ENCODE data around the gene RORC. TPM values are rescaled to one million over a fixed set of nuclear protein-coding genes. Genes with fewer than 3 reads are reported as not detected.

Gene RORC
- total RNA-seq, 1 donor from 2014 or later, result not detected

DNA sequence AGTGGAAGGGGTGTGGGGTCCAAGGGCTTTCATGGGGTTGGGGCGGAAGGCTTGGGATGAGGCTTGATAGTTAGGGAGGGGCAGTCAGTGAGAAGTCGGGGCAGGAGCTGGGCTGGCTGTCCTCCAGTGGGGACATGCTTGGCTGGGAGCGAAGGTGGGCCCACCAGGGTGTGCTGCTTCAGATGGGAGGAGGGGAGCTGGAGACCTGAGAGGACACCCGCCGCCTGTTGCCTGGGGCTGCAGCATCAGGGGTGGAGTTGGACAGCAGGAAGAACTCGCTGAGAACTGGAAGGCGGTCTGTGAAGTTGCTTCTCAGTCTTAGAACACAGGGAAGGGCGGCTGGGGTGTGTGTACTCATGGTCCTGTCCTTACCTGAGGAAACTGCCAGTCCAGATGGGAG is 20.3 kb upstream of the RORC start:
- TF ChIP-seq, protein P1, sequence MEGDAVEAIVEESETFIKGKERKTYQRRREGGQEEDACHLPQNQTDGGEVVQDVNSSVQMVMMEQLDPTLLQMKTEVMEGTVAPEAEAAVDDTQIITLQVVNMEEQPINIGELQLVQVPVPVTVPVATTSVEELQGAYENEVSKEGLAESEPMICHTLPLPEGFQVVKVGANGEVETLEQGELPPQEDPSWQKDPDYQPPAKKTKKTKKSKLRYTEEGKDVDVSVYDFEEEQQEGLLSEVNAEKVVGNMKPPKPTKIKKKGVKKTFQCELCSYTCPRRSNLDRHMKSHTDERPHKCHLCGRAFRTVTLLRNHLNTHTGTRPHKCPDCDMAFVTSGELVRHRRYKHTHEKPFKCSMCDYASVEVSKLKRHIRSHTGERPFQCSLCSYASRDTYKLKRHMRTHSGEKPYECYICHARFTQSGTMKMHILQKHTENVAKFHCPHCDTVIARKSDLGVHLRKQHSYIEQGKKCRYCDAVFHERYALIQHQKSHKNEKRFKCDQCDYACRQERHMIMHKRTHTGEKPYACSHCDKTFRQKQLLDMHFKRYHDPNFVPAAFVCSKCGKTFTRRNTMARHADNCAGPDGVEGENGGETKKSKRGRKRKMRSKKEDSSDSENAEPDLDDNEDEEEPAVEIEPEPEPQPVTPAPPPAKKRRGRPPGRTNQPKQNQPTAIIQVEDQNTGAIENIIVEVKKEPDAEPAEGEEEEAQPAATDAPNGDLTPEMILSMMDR (IDR thresholded peaks at IDR 0.05; ENCODE audit: insufficient read depth, low read depth, low read length), result no peak
- no peak for TF ChIP-seq EZH2 (IDR thresholded peaks at IDR 0.05; ENCODE audit: insufficient read depth, low read length)
- Histone ChIP-seq H3K36me3 (ENCODE audit: insufficient read depth, low read length) (no peaks in the 10 kb centered on the region), H4K20me1 (ENCODE audit: insufficient read depth, low read length) (no peaks in the 10 kb centered on the region), H2AFZ (ENCODE audit: low read depth, low read length) (no peak overlapping the region), H3K4me3 (ENCODE audit: insufficient read depth, low read depth, low read length) (no peak overlapping the region), H3K27ac (ENCODE audit: low read depth, low read length) (no peak overlapping the region), H3K79me2 (ENCODE audit: insufficient read depth, low read length) (no peaks in the 10 kb centered on the region), H3K9me3 (ENCODE audit: insufficient read depth, low read depth, low read length) (no peaks in the 10 kb centered on the region), H3K4me2 (ENCODE audit: low read length) (no peak overlapping the region), H3K9ac (ENCODE audit: low read length) (no peak overlapping the region), H3K4me1 (ENCODE audit: insufficient read depth, low read length) (no peaks in the 10 kb centered on the region), H3K27me3 (ENCODE audit: insufficient read depth, low read length) (peaks cover 28% of the 10 kb centered on the region)
- Mint-ChIP-seq H3K4me1 (ENCODE audit: low read depth, unreplicated experiment) (peaks cover 10% of the 10 kb centered on the region), H3K27ac (ENCODE audit: unreplicated experiment) (no peak overlapping the region), H3K27me3 (ENCODE audit: low read depth, unreplicated experiment) (peaks cover 45% of the 10 kb centered on the region), H3K36me3 (ENCODE audit: low read depth, unreplicated experiment) (no peaks in the 10 kb centered on the region), H3K9me3 (ENCODE audit: unreplicated experiment) (no peaks in the 10 kb centered on the region), H3K4me3 (ENCODE audit: unreplicated experiment) (no peak overlapping the region)
- no peak for FAIRE-seq
- DNase-seq (ENCODE audit: low read depth), result no peak

- Histone ChIP-seq H3K4me1 (ENCODE audit: insufficient read depth, low read length) (peaks cover 7% of the 10 kb centered on the region), H3K27ac (ENCODE audit: low read depth, low read length) (no peak overlapping the region), H3K79me2 (ENCODE audit: insufficient read depth, low read length) (no peaks in the 10 kb centered on the region), H3K27me3 (ENCODE audit: insufficient read depth, low read length) (peaks cover 28% of the 10 kb centered on the region), H3K9ac (ENCODE audit: low read length) (no peak overlapping the region), H3K36me3 (ENCODE audit: insufficient read depth, low read length) (no peaks in the 10 kb centered on the region), H4K20me1 (ENCODE audit: insufficient read depth, low read length) (no peaks in the 10 kb centered on the region), H3K4me3 (ENCODE audit: insufficient read depth, low read depth, low read length) (no peak overlapping the region), H3K4me2 (ENCODE audit: low read length) (no peak overlapping the region), H2AFZ (ENCODE audit: low read depth, low read length) (no peak overlapping the region), H3K9me3 (ENCODE audit: insufficient read depth, low read depth, low read length) (no peaks in the 10 kb centered on the region)
- no peak overlapping the region for H3K27ac Mint-ChIP-seq (ENCODE audit: unreplicated experiment)
- H3K36me3 Mint-ChIP-seq (ENCODE audit: low read depth, unreplicated experiment), result no peaks in the 10 kb centered on the region
- no peak overlapping the region for H3K4me3 Mint-ChIP-seq (ENCODE audit: unreplicated experiment)
- DNase-seq (ENCODE audit: low read depth), result no peak
- peaks cover 42% of the 10 kb centered on the region for H3K27me3 Mint-ChIP-seq (ENCODE audit: low read depth, unreplicated experiment)
- H3K4me1 Mint-ChIP-seq (ENCODE audit: low read depth, unreplicated experiment), result peaks cover 12% of the 10 kb centered on the region
- no peak for TF ChIP-seq EZH2 (IDR thresholded peaks at IDR 0.05; ENCODE audit: insufficient read depth, low read length)
- TF ChIP-seq, protein P1 (IDR thresholded peaks at IDR 0.05; ENCODE audit: insufficient read depth, low read depth, low read length), result no peak
- no peaks in the 10 kb centered on the region for H3K9me3 Mint-ChIP-seq (ENCODE audit: unreplicated experiment)
- no peak for FAIRE-seq
Observed at GRCh38 chr1:151849871-151850270, 18.3 kb upstream of the RORC start.

DNA sequence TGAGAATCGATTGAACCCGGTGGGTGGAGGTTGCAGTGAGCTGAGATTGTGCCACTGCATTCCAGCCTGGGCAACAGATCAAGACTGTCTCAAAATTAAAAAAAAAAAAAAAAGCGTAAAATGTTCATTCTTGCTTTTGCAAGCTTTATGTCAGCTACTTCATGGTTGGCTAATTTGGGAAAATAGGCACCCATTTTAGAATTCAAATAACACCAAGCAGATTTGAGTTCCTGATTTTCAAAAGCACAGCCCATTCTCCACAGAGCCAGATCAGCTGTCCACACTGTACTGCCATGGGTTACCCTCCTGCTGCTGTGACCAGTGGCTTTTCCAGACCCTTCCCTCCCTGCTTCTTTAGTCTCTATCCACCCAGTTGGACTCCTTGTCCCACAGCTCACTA is 17.5 kb upstream of the RORC start:
- Mint-ChIP-seq H3K4me3 (ENCODE audit: unreplicated experiment) (no peak overlapping the region), H3K4me1 (ENCODE audit: low read depth, unreplicated experiment) (peaks cover 12% of the 10 kb centered on the region), H3K27me3 (ENCODE audit: low read depth, unreplicated experiment) (peaks cover 47% of the 10 kb centered on the region), H3K9me3 (ENCODE audit: unreplicated experiment) (no peaks in the 10 kb centered on the region), H3K36me3 (ENCODE audit: low read depth, unreplicated experiment) (no peaks in the 10 kb centered on the region), H3K27ac (ENCODE audit: unreplicated experiment) (no peak overlapping the region)
- no peak overlapping the region for H3K27ac ChIP-seq (ENCODE audit: low read depth, low read length)
- no peak overlapping the region for H2AFZ ChIP-seq (ENCODE audit: low read depth, low read length)
- H3K36me3 ChIP-seq (ENCODE audit: insufficient read depth, low read length), result no peaks in the 10 kb centered on the region
- no peak overlapping the region for H3K4me2 ChIP-seq (ENCODE audit: low read length)
- FAIRE-seq, result no peak
- peaks cover 7% of the 10 kb centered on the region for H3K4me1 ChIP-seq (ENCODE audit: insufficient read depth, low read length)
- H3K9ac ChIP-seq (ENCODE audit: low read length), result no peak overlapping the region
- no peak for DNase-seq (ENCODE audit: low read depth)
- no peaks in the 10 kb centered on the region for H3K9me3 ChIP-seq (ENCODE audit: insufficient read depth, low read depth, low read length)
- no peaks in the 10 kb centered on the region for H3K79me2 ChIP-seq (ENCODE audit: insufficient read depth, low read length)
- TF ChIP-seq, protein P1 (IDR thresholded peaks at IDR 0.05; ENCODE audit: insufficient read depth, low read depth, low read length), result no peak
- TF ChIP-seq EZH2 (IDR thresholded peaks at IDR 0.05; ENCODE audit: insufficient read depth, low read length), result no peak
- H3K4me3 ChIP-seq (ENCODE audit: insufficient read depth, low read depth, low read length), result no peak overlapping the region
- H4K20me1 ChIP-seq (ENCODE audit: insufficient read depth, low read length), result no peaks in the 10 kb centered on the region
- H3K27me3 ChIP-seq (ENCODE audit: insufficient read depth, low read length), result peaks cover 28% of the 10 kb centered on the region
